Activated CD4-positive, alpha-beta T cell treated with anti-CD3 and anti-CD28 coated beads, Interleukin-2, amount 10 ng/mL, durations not matched to agents 24 days and 14 days (primary cell): ENCODE data around the gene DPP8. TPM values are rescaled to one million over a fixed set of nuclear protein-coding genes. Genes with fewer than 3 reads are reported as not detected.
"Not testable (repeated sequence)": the region's sequence is repeated elsewhere in the genome, so short reads cannot be mapped to it uniquely, and the experiment has no call there.

ENCODE experiments used
- DNase-seq: peaks from one replicate; pipeline ENCODE4 v3.0.0; 2022
- H3K27ac Mint-ChIP-seq: one replicate; pipeline ENCODE4 v1.8.0; 2022; ENCODE audit warnings: mild to moderate bottlenecking, mixed read lengths
- H3K27me3 Mint-ChIP-seq: one replicate; pipeline ENCODE4 v1.8.0; 2022; ENCODE audit warnings: mixed read lengths
- H3K36me3 Mint-ChIP-seq: one replicate; pipeline ENCODE4 v1.8.0; 2022; ENCODE audit warnings: low read depth, mild to moderate bottlenecking, mixed read lengths
- H3K4me1 Mint-ChIP-seq: one replicate; pipeline ENCODE4 v1.8.0; 2021; ENCODE audit warnings: mixed read lengths
- H3K4me3 Mint-ChIP-seq: one replicate; pipeline ENCODE4 v1.8.0; 2022; ENCODE audit warnings: mild to moderate bottlenecking, moderate library complexity, mixed read lengths
- H3K9me3 Mint-ChIP-seq: one replicate; pipeline ENCODE4 v1.8.0; 2021; ENCODE audit warnings: mixed read lengths
- intact Hi-C: fragments of 100-400 bp; cut with micrococcal nuclease; formaldehyde crosslinking; loops from one replicate; pipeline ENCODE4 v1.15.1; 2023
- total RNA-seq: library from RNA; stranded (reverse); gene quantifications from 2 replicates; pipeline ENCODE4 v1.2.3, GENCODE V29; 2022

DPP8 gene
- total RNA-seq, 1 donor from 2014 or later, result 36.0 TPM

DNA sequence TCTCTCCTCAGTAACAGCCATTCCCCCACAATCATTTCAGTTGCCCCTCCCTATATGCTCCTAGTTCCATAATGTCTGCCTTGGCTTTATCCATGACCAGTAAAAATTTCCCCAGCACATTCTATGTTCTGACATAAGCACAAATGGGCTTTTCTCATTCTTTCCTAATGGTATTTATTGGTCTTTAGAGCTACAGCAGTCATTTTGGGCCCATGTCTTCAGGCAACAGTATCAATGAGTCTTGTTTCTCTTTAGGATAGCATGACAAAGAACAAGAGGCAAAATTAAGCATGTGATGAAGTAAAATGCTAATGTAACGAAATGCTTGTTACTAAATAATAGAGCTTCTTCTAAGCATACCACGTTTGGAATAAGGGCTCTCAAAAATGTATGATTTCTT is 8.2 kb downstream of the DPP8 start:
- peak overlapping the region; percentile 70 for H3K27ac Mint-ChIP-seq
- H3K27me3 Mint-ChIP-seq, result no peaks in the 10 kb centered on the region
- intact Hi-C loops, result no loop called here
- H3K36me3 Mint-ChIP-seq, result peaks cover 46% of the 10 kb centered on the region
- H3K4me1 Mint-ChIP-seq, result peaks cover 12% of the 10 kb centered on the region
- H3K4me3 Mint-ChIP-seq, result no peak overlapping the region
- no peak for DNase-seq
- no peaks in the 10 kb centered on the region for H3K9me3 Mint-ChIP-seq

DNA sequence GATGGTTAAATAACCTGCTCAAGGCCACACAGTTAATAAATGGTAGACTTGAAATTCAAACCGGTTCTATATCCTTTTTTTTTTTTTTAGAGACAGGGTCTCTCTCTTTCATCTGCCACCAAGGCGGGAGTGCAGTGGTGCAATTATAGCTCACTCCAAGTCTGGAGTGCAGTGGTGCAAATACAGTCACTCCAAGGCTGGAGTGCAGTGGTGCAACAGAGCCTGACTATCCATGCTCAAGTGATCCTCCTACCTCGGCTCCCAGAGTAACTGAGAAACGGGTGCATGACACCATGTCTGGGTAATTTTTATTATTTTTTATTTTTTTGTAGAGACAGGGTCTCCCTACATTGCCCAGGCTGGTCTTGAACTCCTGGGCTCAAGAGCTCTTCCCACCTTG is 23.4 kb downstream of the DPP8 start:
- no peaks in the 10 kb centered on the region for H3K4me1 Mint-ChIP-seq
- H3K4me3 Mint-ChIP-seq, result no peak overlapping the region
- H3K36me3 Mint-ChIP-seq, result peaks cover 37% of the 10 kb centered on the region
- H3K9me3 Mint-ChIP-seq, result no peaks in the 10 kb centered on the region
- intact Hi-C loops, result no loop called here
- no peaks in the 10 kb centered on the region for H3K27me3 Mint-ChIP-seq
- peak; percentile 31 for DNase-seq
- no peak overlapping the region for H3K27ac Mint-ChIP-seq

DNA sequence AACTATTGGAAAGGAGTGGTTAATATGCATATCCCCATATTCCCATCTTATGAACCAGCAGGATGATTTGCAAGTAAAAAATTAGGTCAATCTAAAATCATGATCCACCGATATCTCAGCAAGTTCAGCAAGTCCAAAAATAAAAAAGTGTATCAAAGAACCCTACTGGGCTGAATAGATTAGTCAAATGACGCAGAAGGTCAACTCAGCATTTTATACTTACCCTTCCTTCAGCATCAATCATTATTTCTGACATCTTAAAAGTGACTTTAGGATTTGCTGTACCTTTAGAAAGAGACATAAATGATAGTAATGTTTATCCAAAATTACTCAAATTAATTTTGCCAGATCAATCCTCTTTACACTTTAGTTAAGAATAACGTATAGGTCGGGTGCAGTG is 32.6 kb downstream of the DPP8 start:
- no peak overlapping the region for H3K27ac Mint-ChIP-seq
- no peak overlapping the region for H3K4me3 Mint-ChIP-seq
- intact Hi-C loops, result no loop called here
- no peaks in the 10 kb centered on the region for H3K9me3 Mint-ChIP-seq
- DNase-seq, result no peak
- no peaks in the 10 kb centered on the region for H3K4me1 Mint-ChIP-seq
- H3K36me3 Mint-ChIP-seq, result peaks cover 43% of the 10 kb centered on the region
- no peaks in the 10 kb centered on the region for H3K27me3 Mint-ChIP-seq

DNA sequence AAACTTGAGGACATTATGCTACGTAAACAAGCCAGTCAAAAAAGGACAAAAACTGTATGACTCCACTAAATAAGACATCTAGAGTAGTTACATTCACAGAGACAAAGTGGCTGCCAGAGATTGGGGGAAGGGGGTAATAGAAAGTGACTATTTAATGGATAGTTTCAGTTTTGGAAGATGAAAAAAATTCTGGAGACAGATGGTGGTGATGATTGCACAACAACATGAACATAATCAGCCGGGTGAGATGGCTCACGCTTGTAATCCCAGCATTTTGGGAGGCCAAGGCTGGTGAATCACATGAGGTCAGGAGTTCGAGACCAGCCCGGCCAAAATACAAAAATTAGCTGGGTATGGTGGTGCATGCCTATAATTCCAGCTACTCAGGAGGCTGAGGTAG is 40.6 kb downstream of the DPP8 start:
- Mint-ChIP-seq H3K27ac (peak overlapping the region; percentile 20), H3K4me1 (peaks cover 3% of the 10 kb centered on the region), H3K36me3 (peaks cover 35% of the 10 kb centered on the region), H3K4me3 (no peak overlapping the region), H3K27me3 (no peaks in the 10 kb centered on the region), H3K9me3 (no peaks in the 10 kb centered on the region)
- no peak for DNase-seq
- intact Hi-C loops, result no loop called here

DNA sequence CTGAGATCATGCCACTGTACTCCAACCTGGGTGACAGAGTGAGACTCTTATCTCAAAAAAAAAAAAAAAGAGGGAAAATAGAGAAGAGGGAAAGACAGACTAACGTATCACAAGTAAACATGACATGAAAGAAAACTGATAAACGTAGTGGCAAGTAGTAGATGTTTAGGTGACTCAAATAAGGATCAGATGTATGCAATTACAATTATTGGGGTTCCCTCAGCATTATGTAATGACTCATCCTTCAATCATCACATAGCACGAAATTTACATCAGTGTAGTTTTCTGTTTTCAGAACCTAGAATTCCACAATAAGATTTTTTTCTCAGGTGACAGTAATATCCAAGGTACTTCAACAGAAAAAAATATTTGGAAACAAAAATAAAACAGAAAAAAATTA is 46.6 kb downstream of the DPP8 start:
- no peak for DNase-seq
- intact Hi-C loops, result no loop called here
- no peak overlapping the region for H3K4me3 Mint-ChIP-seq
- H3K9me3 Mint-ChIP-seq, result no peaks in the 10 kb centered on the region
- H3K4me1 Mint-ChIP-seq, result peaks cover 2% of the 10 kb centered on the region
- peaks cover 43% of the 10 kb centered on the region for H3K36me3 Mint-ChIP-seq
- H3K27me3 Mint-ChIP-seq, result no peaks in the 10 kb centered on the region
- H3K27ac Mint-ChIP-seq, result no peak overlapping the region

GRCh38 chr15:65468229-65468909 is 49.1 kb downstream of the DPP8 start:
- Mint-ChIP-seq H3K27me3 (no peaks in the 10 kb centered on the region), H3K9me3 (no peaks in the 10 kb centered on the region), H3K4me3 (no peak overlapping the region), H3K36me3 (peaks cover 46% of the 10 kb centered on the region), H3K27ac (no peak overlapping the region), H3K4me1 (peaks cover 2% of the 10 kb centered on the region)
- DNase-seq, result no peak
- intact Hi-C loops, result no loop called here

DNA sequence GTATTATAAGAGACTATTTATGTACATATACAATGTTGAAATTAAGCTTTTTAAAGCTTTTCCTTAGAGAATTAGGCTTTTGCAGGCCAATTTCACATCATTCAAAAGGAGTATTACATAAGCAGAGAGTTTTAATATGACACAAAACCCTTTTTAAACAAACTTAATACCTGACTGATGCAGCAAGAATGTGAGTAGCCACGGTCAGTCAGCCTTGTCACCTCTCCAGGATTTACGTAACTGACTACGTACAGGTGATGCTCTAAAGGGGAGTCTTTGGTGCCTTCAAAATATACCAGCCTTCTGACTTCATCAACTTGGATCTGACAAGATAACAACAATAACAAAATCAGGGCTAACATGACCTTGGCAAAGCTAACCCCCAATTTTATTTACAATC is 50.6 kb downstream of the DPP8 start:
- intact Hi-C loops, result no loop called here
- Mint-ChIP-seq H3K4me1 (peaks cover 2% of the 10 kb centered on the region), H3K36me3 (peaks cover 45% of the 10 kb centered on the region), H3K4me3 (no peak overlapping the region), H3K27me3 (no peaks in the 10 kb centered on the region), H3K9me3 (no peaks in the 10 kb centered on the region), H3K27ac (no peak overlapping the region)
- DNase-seq, result no peak

DNA sequence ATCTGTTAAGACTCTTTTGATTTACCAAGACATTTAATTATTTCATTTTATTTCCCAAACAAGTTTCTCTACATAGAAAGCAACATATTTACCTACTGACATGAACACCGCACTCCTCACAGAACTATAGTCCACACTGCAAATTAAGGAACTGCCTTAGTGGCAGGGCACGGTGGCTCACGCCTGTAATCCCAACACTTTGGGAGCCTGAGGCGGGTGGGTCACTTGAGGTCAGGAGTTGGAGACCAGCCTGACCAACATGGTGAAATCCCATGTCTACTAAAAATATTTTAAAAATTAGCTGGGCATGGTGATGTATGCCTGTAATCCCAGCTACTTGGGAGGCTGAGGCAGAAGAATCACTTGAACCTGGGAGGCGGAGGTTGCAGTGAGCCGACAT is 54.4 kb downstream of the DPP8 start:
- H3K27ac Mint-ChIP-seq, intact Hi-C loops: not testable (repeated sequence)

DNA sequence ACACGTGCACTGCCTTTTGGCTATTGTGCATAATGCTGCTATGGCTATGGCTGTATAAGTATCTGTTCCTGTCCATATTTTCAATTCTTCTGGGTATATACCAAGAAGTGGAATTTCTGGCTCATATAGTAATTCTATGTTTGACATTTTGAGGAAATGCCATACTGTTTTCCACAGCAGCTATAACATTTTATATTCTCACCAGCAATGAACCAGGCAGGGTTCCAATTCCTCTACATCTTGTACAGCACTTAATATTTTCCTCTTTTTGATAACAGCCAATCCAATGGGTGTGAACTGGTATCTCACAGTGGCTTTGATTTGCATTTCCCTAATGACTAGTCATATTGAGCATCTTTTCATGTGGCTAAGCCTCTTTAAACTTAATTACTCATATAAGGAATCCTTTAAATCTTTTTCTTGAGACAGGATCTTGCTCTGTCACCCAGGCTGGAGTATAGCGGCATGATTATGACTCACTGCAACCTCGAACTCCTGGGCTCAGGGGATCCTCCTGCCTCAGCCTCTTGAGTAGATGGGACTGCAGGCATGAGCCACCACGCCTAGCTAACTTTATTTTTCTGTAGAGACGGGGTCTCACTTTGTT is 56.6 kb downstream of the DPP8 start:
- Mint-ChIP-seq H3K27ac (peak overlapping the region; percentile 2), H3K4me3 (no peak overlapping the region), H3K27me3 (no peaks in the 10 kb centered on the region), H3K9me3 (no peaks in the 10 kb centered on the region), H3K36me3 (peaks cover 59% of the 10 kb centered on the region), H3K4me1 (peaks cover 7% of the 10 kb centered on the region)
- intact Hi-C loops, result loop anchor here (2.0 kb wide), 1 partner anchor 56 kb away; the partner anchor contains the start of gene DPP8
- DNase-seq, result peak; percentile 65

More for the DNA sequence above, 54.4 kb downstream of the DPP8 start:
- H3K9me3 Mint-ChIP-seq, H3K27me3 Mint-ChIP-seq, H3K4me3 Mint-ChIP-seq, H3K4me1 Mint-ChIP-seq, DNase-seq: not testable (repeated sequence)
- peaks cover 50% of the 10 kb centered on the region for H3K36me3 Mint-ChIP-seq

DNA sequence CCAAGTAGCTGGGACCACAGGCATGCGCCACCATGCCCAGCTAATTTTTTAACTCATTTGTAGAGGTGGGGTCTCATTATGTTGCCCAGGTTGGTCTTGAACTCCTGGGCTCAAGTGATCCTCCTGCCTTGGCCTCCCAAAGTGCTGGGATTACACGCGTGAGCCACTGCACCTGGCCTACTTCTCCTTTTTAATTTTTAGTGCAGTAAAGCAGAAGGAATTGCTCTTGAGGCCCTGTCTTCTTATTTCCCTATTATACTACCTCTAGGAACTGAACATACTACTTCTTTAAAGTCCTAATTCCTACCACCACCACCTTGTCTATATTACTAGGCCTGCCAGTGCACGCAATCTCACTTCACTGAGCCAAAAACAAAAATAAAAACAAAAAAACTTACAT is 62.2 kb downstream of the DPP8 start:
- intact Hi-C loops, DNase-seq, H3K4me1 Mint-ChIP-seq, H3K4me3 Mint-ChIP-seq, H3K27ac Mint-ChIP-seq, H3K27me3 Mint-ChIP-seq, H3K9me3 Mint-ChIP-seq: not testable (repeated sequence)
- peaks cover 50% of the 10 kb centered on the region for H3K36me3 Mint-ChIP-seq

GRCh38 chr15:65451989-65452388 is 65.5 kb downstream of the DPP8 start:
- intact Hi-C loops, result no loop called here
- peaks cover 38% of the 10 kb centered on the region for H3K36me3 Mint-ChIP-seq

DNA sequence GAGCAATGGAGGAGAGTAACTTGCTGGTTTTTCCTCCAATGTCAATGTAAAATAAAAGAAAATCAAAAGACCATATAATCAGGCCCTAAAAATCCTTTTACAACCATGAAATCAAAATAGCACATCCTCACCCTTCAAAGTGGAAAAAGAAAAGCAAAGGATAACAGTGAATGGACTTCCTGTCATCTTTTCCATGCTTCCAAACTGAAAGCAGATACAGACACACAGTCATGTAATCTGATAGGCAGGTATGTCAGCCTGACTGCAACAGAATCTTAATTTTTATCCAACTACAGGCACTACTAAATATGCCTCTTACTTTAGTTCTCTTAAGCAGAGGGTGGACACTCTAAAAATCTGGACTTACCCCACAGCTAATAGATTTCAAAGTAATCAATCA is 66.9 kb downstream of the DPP8 start:
- Mint-ChIP-seq H3K27ac (no peak overlapping the region), H3K4me1 (no peaks in the 10 kb centered on the region), H3K4me3 (no peak overlapping the region), H3K27me3 (no peaks in the 10 kb centered on the region), H3K36me3 (peaks cover 40% of the 10 kb centered on the region), H3K9me3 (no peaks in the 10 kb centered on the region)
- intact Hi-C loops, result no loop called here
- DNase-seq, result no peak

More at GRCh38 chr15:65451989-65452388, 65.5 kb downstream of the DPP8 start:
- Mint-ChIP-seq H3K4me3 (no peak overlapping the region), H3K9me3 (no peaks in the 10 kb centered on the region), H3K27ac (no peak overlapping the region), H3K27me3 (no peaks in the 10 kb centered on the region), H3K4me1 (no peaks in the 10 kb centered on the region)
- no peak for DNase-seq

DNA sequence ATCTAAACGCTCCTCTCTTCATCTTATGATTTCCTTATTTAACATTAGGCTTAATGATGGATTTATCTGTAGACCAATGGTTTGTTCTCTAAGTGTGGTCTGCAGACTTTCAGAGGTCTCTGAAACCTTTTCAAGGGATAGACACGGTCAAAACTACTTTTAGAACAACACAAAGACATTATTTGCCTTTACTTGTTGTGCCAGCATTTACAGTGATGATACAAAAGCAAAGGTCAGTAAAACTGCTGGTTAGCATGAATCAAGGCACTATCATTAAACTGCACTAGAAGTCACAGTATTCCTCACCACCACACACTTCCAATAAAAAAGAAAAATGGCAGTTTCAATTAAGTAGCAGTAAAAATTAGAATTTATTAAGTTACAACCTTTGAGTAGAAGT is 70.3 kb downstream of the DPP8 start:
- no peaks in the 10 kb centered on the region for H3K9me3 Mint-ChIP-seq

GRCh38 chr15:65434201-65434600 is 83.3 kb downstream of the DPP8 start:
- peaks cover 3% of the 10 kb centered on the region for H3K27me3 Mint-ChIP-seq
- no peaks in the 10 kb centered on the region for H3K4me1 Mint-ChIP-seq
- intact Hi-C loops, result no loop called here
- H3K9me3 Mint-ChIP-seq, result no peaks in the 10 kb centered on the region
- H3K4me3 Mint-ChIP-seq, result no peak overlapping the region
- no peak overlapping the region for H3K27ac Mint-ChIP-seq
- no peaks in the 10 kb centered on the region for H3K36me3 Mint-ChIP-seq
- no peak for DNase-seq

More for the DNA sequence above, 70.3 kb downstream of the DPP8 start:
- DNase-seq, result no peak
- no peak overlapping the region for H3K4me3 Mint-ChIP-seq
- peaks cover 37% of the 10 kb centered on the region for H3K36me3 Mint-ChIP-seq
- H3K27ac Mint-ChIP-seq, result no peak overlapping the region
- H3K4me1 Mint-ChIP-seq, result no peaks in the 10 kb centered on the region
- no peaks in the 10 kb centered on the region for H3K27me3 Mint-ChIP-seq
- intact Hi-C loops, result no loop called here

DNA sequence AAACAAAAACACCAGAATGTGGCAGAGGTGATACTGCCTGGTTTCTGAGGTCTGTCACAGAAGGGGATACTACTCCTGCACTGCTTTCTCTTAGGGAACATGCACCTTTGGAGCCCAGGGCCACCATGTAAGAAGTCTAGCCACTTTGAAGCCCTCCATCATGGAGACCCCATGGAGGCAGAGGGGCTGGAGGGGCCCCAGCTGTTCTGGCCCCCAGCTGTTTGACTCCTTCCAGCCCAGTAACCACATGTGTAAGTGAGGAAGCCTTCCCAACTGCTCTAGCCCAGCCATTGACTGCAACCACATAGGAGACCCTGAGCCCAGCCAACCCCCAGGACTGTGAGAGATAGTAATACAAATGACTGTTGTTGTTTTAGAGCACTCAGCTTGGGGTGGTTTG is 85.8 kb downstream of the DPP8 start:
- no peaks in the 10 kb centered on the region for H3K36me3 Mint-ChIP-seq
- no peak overlapping the region for H3K4me3 Mint-ChIP-seq
- DNase-seq, result no peak

More for the DNA sequence above, 85.8 kb downstream of the DPP8 start:
- H3K9me3 Mint-ChIP-seq, result no peaks in the 10 kb centered on the region
- intact Hi-C loops, result no loop called here
- no peak overlapping the region for H3K27ac Mint-ChIP-seq
- peaks cover 3% of the 10 kb centered on the region for H3K27me3 Mint-ChIP-seq
- no peaks in the 10 kb centered on the region for H3K4me1 Mint-ChIP-seq
